NCI-H2107 (cell line): Measurements from ENCODE around the gene VPS8.

Source experiments
- DNase-seq: peaks from one replicate; lab custom pipeline; 2025; lab: John Stamatoyannopoulos, UW

Gene VPS8

GRCh38 chr3:185090811-185091210 is 278.8 kb downstream of the VPS8 start:
- DNase-seq, result no peak

DNA sequence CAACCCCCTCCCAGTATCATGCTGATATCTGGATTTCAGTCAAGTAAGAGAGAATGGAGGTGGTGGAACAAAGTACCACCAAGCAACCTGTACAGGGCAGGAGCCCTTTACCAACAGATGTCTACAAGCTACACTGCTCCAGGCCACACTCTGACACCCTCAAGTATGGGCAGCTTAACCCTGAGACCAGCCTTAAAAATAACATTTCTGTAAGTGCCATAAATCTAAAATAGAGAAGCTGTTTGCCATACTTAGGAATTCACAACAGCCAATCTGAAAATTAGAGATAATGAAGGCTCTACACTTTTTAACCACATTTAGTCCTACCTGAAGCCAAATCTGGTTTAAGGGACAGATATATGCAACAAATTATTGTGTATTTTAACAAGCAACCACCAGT is 281.1 kb downstream of the VPS8 start:
- DNase-seq, result no peak

DNA sequence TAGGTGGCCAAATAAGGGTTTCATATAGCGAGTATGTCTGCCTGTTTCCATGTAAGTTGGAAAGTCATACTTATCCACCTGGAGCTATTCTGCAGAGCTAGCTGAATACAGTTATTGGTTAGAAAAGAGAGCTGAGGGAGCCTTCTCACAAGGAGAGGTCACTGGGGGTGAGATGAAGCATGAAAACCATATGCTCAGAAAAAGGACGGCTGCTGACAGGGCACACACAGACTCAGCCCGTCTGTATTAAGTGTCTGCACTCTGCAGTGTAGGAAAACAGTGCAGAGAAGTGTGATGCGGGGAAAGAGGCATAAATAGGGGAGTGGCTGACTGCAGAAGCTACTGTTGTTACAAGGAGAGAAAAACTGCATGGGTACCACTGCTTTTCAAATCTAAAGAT is 282.7 kb downstream of the VPS8 start:
- no peak for DNase-seq
